Inferior parietal cortex (tissue), 1 donor: ENCODE results near the gene FIGNL1.
A peak's percentile ranks its signal among the peaks of the same experiment; 100 is the strongest.

Experiments
- DNase-seq: peaks from one replicate; pipeline ENCODE4 v3.0.0-alpha.2; 2016; ENCODE audit errors: extremely low spot score

Gene FIGNL1

GRCh38 chr7:50449881-50450589 is at the start of gene FIGNL1:
Gene FIGNL1 (minus strand): TSS chr7:50450350. CDS start chr7:50447287, 3,063 bp downstream.
- DNase-seq, result peak; percentile 81

GRCh38 chr7:50499092-50499491 is 48.9 kb upstream of the FIGNL1 start:
- no peak for DNase-seq

- DNase-seq, result no peak
These were observed 47.8 kb upstream of the FIGNL1 start for GRCh38 chr7:50497968-50498367.

GRCh38 chr7:50497068-50497642 is 47.0 kb upstream of the FIGNL1 start:
- DNase-seq, result no peak

GRCh38 chr7:50496569-50496968 is 46.4 kb upstream of the FIGNL1 start:
- DNase-seq, result no peak

GRCh38 chr7:50495746-50496145 is 45.6 kb upstream of the FIGNL1 start:
- no peak for DNase-seq

- no peak for DNase-seq
These were observed 42.8 kb upstream of the FIGNL1 start for GRCh38 chr7:50492770-50493519.

- no peak for DNase-seq
These were observed 41.8 kb upstream of the FIGNL1 start for GRCh38 chr7:50491943-50492342.

- no peak for DNase-seq
These were observed 41.1 kb upstream of the FIGNL1 start for GRCh38 chr7:50491209-50491608.

GRCh38 chr7:50488379-50488778 is 38.2 kb upstream of the FIGNL1 start:
- no peak for DNase-seq

GRCh38 chr7:50486512-50486911 is 36.4 kb upstream of the FIGNL1 start:
- no peak for DNase-seq

- DNase-seq, result no peak
These were observed 31.7 kb upstream of the FIGNL1 start for GRCh38 chr7:50481867-50482266.

- DNase-seq, result no peak
These were observed 30.6 kb upstream of the FIGNL1 start for GRCh38 chr7:50480797-50481196.

- no peak for DNase-seq
These were observed 29.8 kb upstream of the FIGNL1 start for GRCh38 chr7:50479743-50480517.

- DNase-seq, result no peak
These were observed 27.5 kb upstream of the FIGNL1 start for GRCh38 chr7:50477640-50478039.

- DNase-seq, result no peak
These were observed 26.9 kb upstream of the FIGNL1 start for GRCh38 chr7:50476953-50477625.

GRCh38 chr7:50475340-50475739 is 25.2 kb upstream of the FIGNL1 start:
- DNase-seq, result no peak

GRCh38 chr7:50474382-50475160 is 24.4 kb upstream of the FIGNL1 start:
- no peak for DNase-seq

- no peak for DNase-seq
These were observed 23.4 kb upstream of the FIGNL1 start for GRCh38 chr7:50473531-50473930.

GRCh38 chr7:50472427-50472826 is 22.3 kb upstream of the FIGNL1 start:
- no peak for DNase-seq

GRCh38 chr7:50471970-50472369 is 21.8 kb upstream of the FIGNL1 start:
- no peak for DNase-seq
